Occipital lobe (tissue), 2 donors: ENCODE results near the gene CNKSR2. TPM values are rescaled to one million over a fixed set of nuclear protein-coding genes. Genes with fewer than 3 reads are reported as not detected.
"Not testable (repeated sequence)": the region's sequence is repeated elsewhere in the genome, so short reads cannot be mapped to it uniquely, and the experiment has no call there.

Experiments used
- DNase-seq: peaks from one replicate; lab custom pipeline; 2025; lab: John Stamatoyannopoulos, UW
- total RNA-seq: library from RNA; depleted of rRNA; stranded (reverse); fragments of >200 nt; gene quantifications from one replicate; pipeline ENCODE4 v1.2.3, GENCODE V29; 2014

Gene CNKSR2
- total RNA-seq, 1 donor from 2014 or later: 200 TPM

DNA sequence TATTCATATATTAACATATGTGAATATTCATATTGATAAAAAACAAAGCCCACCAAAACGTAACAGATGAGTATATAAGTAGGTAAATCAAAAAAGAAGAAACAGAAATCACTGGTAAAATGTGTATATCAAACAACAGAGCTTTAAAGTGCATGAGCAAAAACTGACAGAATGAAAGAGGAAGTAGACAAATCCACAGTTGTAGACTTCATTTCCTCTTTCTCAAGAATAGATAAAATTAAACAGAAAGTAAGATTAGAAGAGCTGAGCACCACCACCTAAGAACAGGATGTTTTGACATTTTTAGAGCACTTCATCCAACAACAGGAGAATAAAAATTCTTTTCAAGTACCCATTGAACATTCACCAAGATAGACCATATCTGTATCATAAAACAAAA lies 64.6 kb downstream of the CNKSR2 start:
- DNase-seq: no peak

DNA sequence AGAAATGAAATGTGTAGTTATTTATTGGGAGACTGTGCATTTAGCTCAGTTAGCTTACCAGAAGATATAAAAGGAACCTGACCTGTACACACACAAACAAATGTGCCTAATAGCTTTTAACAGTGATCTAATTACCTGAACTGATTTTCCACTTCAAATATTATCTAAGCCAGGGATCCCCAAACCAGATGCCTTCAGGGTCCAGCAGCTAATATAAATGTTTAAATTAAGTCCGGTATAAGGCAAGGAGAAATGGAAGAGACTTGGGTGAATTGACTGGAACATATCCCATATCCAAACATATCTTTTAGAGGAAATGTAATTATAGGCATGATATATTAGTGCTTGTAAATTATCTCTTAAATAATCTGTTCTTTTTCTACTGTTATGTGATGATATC lies 66.7 kb downstream of the CNKSR2 start:
- no peak for DNase-seq

DNA sequence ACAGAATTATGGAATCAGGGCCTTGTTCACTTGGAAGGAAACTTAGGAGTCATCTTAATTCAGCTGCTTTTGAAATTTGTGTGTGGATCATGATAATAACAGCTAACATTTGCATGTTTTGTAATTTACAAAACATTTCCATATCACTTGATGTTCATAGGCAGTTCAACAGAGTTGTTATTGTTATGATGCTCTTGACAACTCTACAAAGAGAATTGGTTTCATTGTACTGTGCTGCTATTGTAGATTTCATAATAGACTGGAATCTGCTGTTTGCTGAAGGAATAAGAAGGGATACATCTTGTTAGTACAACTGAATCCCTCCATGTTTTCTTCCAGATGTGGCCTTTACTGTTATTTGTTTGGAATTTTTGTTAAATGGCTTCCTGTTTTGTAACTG lies 83.5 kb downstream of the CNKSR2 start:
- DNase-seq: no peak

DNA sequence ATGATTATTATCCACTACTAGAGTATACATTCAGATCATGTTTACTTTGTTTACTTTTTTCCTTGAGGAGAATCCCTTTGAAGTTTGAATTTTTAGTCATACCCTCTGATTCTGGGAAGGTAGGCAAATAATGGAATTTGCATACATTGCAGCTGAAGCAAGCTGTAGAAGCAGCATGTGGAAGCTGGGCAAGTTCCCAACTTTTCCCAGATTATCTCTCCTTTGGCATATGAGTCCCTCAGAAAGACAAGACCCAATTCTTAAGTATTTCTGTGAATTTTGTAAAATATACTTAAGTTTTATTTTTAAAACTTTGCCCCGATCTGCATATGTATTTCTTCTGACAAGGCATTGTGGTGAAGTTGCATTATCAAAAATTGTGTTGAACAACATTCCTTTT lies 94.9 kb downstream of the CNKSR2 start:
- no peak for DNase-seq

DNA sequence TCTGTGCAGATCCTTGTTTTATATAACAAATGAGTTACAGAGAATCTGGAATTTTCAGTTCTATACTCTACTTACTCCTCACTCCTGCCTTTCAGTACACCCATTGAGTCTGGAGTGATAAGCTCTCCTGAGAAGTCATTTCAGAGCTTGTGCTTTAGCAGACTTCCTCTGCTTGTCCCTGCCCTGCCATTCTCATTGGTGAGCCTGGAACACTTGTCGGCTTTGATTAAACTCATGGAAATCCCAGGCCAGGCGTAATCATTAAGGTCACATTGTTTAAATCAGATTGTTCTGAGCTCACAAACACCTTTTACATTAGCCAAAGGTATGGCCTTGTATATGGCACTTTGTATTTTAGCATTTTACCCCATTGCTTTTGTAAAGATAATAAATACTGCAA lies 102.7 kb downstream of the CNKSR2 start:
- no peak for DNase-seq

DNA sequence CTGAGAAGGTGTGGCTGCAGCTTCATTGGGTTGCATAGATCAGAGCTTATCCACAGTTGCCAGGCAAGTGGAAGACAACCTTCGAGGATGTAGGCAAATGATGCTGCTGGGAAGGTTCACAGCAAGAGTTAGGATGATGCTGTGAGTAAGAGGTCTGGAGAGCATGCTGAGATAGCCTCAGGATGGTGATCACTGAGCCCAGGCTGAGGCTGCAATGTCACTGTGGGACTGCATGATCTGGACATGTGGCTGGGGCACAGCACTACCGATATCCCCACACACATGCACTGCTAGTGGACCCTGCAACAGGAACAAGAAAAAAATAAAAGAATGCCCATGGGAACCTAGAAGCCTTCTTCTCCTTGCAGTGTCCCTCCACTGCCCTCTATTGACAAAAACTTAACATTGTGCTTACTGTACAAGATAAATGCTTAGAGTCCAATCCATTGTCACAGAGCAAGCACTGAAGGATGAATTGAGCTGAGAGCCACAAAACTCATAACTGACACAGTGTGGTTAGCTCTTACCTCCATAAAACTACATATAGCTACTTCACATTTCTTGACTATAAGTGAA lies 105.6 kb downstream of the CNKSR2 start:
- DNase-seq: no peak

DNA sequence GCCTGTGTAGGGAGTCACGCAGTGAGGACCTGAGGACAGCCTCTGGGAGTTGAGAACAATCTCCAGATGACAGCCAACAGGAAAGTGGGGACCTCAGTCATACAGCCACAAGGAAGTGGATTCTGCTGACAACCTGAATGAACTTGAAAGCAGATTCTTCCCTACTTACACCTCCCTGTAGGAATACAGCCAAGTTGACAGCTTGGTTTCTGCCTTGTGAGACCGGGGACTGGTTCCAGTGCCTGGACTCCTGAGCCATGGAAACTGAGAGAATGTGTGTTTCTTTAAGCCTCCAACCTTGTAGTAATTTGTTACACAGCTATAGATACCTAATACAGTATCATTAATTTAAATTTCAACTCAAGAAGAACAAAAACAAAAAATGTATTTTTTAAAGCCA lies 107.5 kb downstream of the CNKSR2 start:
- no peak for DNase-seq

DNA sequence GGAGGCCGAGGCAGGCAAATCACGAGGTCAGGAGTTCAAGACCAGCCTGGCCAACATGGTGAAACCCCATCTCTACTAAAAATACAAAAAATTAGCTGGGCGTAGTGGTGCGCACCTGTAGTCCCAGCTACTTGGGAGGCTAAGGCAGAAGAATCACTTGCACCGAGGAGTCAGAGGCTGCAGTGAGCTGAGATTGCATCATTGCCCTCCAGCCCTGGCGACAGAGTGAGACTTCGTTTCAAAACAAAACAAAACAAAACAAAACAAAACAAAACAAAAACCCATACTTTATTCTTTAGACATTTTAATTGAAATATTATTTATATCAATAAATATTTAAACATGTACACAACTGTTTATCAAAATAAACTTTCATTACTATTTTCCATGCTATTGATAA lies 109.8 kb downstream of the CNKSR2 start:
- not testable (repeated sequence) for DNase-seq

DNA sequence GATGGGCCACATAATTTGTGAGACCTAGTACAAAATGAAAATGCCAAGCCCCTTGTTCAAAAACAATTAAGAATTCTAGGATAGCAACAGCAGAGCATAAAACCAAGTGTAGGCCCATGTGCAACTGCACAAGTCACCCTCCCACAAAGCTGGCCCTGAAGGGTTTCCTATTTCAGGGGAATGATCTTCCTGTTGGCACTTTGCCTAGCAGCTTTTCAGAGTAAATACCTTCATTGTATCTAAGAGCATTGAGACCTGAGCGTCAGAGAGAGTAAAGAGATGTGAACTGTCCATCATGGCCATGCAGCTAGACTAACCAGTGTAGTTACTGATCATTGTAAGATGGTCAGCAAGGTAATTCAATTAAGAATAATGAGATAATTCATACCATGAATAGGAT lies 113.6 kb downstream of the CNKSR2 start:
- no peak for DNase-seq

DNA sequence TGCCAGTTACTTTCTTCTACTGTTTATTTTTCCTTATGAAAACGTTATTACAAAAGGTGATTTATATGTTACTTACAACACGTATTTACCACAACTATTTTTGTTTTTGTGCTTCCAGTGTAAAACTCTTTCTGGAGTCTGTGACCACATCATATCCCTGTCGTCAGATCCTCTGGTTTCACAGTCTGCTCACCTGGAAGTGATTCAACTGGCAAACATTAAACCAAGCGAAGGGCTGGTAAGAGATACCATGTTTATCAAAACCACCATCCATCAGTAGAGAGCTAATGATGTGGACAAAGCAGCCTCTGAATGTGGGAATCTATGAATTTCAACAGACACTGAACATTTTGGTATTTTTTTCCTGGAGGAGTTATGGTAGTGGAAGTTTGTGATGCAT lies 116.1 kb downstream of the CNKSR2 start:
- DNase-seq: no peak

DNA sequence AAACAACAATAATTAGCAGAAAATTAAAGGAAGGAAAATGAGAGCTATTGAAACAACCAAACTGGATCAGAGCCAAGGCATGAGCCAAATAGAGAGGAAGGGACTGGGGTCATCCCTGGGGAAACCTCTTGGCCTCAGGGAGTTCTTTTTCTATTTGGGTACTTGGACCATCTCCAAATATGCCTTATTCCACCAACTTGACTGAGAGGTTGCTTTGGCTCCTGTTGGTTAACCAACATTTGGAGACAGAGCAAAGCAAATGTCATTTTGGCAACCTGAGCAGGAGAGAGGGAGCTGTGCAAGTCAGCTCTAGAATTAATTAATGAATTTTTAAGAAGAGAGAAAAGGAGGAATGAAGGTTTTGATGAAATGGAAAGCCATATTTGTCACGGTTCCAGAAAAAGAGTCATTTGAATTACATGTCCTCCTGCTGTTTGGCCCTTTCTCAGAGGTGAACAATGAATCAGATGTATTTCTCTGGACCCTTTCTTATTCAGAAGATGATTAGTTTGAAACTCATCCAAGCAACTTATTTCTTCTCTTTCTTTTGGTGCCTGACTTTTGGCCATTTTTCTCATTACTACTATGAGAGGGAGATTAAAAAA lies 119.1 kb downstream of the CNKSR2 start:
- DNase-seq: no peak

DNA sequence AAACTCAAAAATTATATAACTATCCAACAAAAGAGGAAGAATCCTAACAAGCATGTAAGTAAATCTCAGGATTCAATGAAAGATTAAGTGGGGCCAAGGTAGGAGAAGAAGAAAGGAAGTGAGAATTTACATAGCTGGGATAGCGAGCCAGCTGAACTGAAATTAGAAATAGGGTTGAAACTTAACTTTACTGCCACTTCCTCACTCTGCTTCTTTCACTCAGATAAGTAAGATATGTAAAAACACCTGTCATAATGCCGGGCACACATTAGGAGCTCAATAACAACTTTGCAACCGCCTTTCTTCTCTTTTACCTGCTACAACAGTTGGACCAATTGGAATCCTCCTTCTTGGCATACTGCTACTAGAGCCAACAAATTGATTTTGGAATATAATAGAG lies 129.4 kb downstream of the CNKSR2 start:
- DNase-seq: no peak

DNA sequence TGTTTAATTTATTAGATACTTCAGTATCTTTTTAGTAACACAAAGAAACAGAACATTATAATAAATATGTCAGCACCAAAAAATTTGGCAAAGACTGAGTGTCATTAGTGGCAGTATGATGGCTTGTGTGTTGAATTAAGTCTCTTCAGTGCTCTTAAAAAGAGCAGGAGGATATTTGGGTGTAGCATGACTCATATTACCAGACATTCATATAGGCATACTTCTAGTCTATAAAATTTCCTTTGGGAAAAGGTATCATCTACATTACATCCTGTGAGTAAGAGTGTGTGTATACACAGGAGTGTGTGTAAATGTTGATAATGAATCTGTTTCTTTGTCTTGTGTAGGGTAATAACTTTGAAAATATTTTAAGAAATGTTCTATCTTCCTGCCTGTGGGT lies 135.7 kb downstream of the CNKSR2 start:
- DNase-seq: no peak

DNA sequence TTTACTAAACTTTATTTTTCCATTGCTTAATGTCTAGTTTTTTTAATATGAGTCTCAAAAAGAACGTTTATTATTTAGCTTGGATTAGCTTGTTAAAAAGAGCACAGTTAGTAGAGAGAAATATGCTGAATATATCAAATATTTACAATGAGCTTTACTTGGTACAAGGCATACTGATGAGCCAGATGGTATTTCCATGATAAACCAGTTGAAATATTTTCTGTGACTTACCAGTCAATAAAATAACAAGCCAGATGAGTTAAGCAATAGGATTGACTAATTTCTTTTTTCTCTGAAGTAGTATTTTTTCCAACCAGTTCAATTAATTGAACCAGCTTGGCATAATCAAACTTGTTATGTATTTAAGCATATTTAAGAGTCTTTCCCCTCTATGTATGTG lies 149.8 kb downstream of the CNKSR2 start:
- no peak for DNase-seq

DNA sequence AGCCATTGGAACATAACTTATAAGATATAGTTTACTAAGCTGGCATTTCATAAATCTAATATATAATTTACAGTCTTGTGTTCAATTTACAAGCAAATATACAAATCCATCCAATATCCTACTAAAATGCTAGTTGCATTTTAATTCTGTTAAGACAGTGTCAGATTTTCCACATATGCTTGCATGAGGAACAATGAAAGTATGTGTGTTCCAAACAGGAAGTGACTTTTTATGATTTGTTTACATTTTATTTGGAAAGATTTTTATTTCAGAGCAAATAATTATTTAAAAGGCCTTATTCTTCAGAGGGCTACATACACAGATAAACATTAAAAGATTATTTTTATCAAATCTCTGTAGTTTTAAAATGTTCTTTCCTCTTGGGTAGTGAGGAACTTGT lies 153.9 kb downstream of the CNKSR2 start:
- no peak for DNase-seq

DNA sequence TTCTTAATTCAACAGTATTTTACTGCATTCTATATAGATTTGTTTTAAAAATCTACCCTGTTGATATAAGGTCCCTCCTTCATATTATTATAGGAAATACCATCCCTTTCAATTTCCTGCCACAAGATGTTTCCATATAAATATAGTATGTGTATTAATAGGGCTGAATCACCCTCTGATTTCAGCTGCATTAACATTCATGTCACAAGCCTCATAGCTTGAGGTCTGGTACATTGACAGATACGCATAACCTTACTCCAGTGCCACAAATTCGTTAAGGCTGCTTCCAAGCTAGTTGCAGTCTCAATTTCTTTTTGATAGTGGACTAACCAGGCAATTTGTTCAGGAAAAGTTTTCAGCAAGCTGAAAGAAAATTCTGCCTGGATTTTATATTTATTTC lies 155.6 kb downstream of the CNKSR2 start:
- no peak for DNase-seq

DNA sequence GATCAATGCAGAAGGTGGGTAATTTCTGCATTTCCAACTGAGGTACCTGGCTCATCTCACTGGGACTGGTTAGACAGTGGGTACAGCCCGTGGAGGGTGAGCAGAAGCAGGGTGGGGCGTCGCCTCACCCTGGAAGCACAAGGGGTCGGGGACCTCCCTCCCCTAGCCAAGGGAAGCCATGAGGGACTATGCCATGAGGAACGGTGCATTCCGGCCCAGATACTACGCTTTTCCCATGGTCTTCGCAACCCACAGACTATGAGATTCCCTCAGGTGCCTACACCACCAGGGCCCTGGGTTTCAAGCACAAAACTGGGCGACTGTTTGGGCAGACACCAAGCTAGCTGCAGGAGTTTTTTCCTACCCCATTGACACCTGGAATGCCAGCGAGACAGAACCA lies 170.4 kb downstream of the CNKSR2 start:
- DNase-seq: not testable (repeated sequence)

DNA sequence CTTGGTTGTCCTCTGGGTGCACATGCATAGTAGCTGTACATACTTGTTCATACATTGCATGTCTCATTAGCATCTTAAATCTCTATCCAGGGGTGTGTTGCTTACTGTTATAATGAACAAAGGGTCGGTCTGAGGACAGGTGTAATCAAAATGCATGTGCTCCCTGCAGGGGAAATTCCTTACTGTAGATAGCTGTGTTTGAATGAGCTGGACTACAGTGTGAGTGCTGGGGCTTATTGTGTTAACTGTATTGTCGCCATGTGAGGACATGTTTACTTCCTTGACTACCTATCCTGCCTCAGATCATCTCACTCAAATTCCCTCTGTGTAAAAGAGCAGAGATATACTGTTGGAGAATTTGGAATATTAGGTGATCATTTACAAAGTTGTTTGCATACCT lies 185.2 kb downstream of the CNKSR2 start:
- DNase-seq: no peak

DNA sequence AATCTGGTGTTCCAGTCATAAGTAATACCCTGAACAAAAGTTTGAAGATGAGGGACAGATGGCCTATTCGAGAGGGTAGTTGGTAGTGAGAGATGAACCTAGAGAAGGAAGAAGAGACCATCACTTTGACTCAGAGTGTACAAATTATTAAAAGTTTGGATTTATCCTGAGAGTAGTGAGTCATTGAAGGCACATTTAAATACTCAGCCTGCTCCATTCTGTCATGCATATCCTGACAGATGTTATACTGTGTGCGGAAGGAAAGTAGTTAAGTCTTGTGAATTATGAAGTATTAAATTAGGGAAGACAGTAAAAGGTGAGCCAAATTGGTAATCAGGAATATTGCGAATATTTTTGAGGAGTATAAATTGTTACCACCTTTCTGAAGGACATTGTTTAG lies 190.8 kb downstream of the CNKSR2 start:
- no peak for DNase-seq

DNA sequence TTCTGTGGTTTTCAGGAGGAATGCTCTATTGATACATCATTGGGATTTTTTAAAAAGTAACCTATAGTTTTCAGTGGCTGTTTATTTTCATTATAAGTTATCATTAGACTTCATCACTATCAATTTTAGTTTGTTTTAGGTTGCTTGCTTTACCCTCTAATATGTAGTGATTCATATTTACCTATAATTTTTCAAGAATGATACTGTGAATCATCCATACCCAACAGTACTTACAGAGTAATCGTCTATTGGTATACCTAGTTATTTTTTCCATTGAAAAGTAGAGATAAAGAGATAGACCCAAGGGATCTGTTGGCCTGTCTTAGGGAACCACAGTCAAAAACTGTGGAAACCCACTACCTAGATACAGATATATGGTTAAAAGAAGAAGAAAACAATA lies 200.6 kb downstream of the CNKSR2 start:
- no peak for DNase-seq

DNA sequence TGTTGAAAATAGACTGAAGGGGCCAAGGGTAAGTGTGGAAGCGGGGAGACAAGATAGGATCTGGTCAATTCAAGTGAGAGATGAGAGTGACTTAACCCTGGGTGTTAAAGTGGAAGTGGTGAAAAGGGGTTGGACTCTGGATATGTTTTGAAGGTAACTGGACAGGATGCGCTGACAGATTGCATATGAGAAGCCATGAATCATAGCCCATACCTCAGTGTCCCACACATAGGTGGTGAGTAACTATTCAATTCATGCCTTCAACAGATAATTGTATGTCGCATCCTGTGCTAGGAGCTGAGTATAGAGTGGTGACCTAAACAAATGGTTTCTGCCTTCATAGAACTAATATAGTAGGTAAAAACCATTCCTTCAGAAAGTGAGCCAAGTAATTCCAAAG lies 207.3 kb downstream of the CNKSR2 start:
- no peak for DNase-seq

DNA sequence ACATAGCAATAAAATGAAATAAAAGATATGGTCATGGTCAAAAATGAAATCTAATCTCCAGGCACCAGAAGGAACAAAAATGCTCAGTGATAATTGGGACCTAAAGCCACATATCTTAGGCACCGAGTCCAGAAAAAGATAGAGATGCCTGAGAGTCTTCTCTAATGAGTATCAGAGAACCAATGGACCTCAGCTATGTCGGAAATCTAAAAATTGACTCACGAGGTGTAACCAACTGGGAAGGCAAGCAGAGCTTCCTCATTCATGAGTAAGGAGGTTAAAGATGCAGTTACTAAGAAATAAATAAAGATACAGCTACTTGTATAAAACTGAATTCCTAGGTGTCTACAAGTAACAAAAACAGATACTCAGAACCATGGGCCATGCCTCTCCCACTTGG lies 211.8 kb downstream of the CNKSR2 start:
- no peak for DNase-seq

DNA sequence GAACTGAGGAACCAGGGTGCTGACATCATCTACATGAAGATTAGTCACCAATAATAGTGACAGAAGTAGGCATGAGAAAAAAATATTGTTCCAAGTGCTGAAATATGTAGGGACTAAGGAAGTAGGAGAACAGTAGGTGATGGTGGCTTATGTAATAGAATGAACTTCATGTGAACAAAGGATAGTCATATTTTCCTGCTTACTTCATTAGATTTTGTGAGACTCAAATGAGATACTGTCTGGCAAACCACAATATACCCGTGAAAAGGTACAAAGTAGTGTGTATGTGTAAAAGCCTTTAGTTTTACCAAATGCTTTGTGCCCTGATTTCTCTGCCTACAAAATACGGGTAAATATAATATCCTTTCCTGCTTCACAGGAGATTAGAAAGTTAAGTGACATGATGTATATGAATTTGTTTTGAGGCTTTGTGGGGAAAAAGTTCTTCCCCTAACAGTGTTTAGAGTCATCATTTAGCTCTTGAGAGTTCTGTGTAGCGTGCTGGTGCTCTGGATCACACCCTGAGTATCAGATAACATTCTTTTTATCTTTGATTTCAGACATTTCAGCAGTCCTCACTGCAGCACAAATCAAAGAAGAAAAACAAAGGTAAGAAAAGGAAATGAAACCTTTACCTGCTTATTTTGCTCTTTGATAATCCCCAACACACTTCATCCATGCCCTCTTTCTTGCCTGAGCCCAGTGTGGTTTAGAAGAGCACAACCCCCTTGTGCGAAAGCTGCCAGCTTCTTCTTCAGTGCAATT lies 216.0 kb downstream of the CNKSR2 start:
- no peak for DNase-seq
